Heart left ventricle (tissue), 13 donors: ENCODE measurements around the gene SLITRK4.

Experiments
- POLR2A ChIP-seq, 2 donors: fragments of 450-650 bp; IDR thresholded peaks; one replicate each; pipeline ENCODE4 v1.6.1; 2017; ENCODE audit warnings: antibody characterized with exemption in 2 of 2, mild to moderate bottlenecking in 2 of 2, moderate library complexity in 2 of 2
- TF ChIP-seq, protein P1 (sequence below), 12 donors: fragments of 200-600 bp; sonication (generic) in 4 of 12; IDR thresholded peaks; one replicate each; pipeline versions ENCODE4 v1.5.0 to v1.8.0; 2018 to 2022; ENCODE audit warnings: antibody characterized with exemption in 12 of 12, mild to moderate bottlenecking in 5 of 12
- donor health status: ischemic (EF 13 %, LVEDD 7.1; RV severe dilation, severe dysfunction).
- donor health status: DM: no; HTN: yes; CAD: no.
- donor health status: DM: no; HTN: no; CAD: no.
- donor health status: ischemic (EF 25% LVEDD 6.9; RV normal size, moderate dysfunction).
- donor health status: ischemic (EF 25% LVEDD 5.7; RV mildly dilated, moderate dysfunction).
- donor health status: ischemic (EF 35%, LVEDD 5.7; RV mildly dilated, moderate dysfunction).
- donor health status: nonischemic (EF 11% LVEDD 7.7; RV severe dilation, severe dysfunction).
- donor health status: DM: yes; HTN: yes; CAD: no.
- donor health status: PGD.
- donor health status: ischemic (EF 29% LVEDD 5.4; RV normal size, mild dysfunction).
- donor health status: nonischemic (EF 23%, LVEDD 6.1; RV moderate dilation, normal function).

DNA sequence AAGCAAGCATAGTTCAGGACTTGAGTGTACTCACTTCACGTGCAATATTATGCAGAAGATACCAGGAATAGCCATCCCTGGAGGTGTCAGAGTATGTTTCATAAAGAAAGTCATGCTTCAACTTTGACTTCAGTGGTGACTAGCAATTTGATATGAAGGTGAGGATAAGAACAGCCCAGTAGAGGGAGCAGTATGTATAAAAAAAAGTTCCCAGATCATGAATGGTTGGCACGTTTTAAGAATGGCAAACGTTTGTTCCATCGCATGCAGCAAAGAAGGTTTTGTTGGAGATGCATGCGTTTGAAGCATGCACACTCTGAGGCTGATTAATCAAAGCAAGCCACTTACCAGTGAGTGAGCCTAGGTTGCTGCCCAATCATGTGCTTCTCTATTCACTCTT, 33.5 kb upstream of the SLITRK4 start:
- TF ChIP-seq POLR2A (IDR thresholded peaks at IDR 0.05), result no peak
- TF ChIP-seq, protein P1, sequence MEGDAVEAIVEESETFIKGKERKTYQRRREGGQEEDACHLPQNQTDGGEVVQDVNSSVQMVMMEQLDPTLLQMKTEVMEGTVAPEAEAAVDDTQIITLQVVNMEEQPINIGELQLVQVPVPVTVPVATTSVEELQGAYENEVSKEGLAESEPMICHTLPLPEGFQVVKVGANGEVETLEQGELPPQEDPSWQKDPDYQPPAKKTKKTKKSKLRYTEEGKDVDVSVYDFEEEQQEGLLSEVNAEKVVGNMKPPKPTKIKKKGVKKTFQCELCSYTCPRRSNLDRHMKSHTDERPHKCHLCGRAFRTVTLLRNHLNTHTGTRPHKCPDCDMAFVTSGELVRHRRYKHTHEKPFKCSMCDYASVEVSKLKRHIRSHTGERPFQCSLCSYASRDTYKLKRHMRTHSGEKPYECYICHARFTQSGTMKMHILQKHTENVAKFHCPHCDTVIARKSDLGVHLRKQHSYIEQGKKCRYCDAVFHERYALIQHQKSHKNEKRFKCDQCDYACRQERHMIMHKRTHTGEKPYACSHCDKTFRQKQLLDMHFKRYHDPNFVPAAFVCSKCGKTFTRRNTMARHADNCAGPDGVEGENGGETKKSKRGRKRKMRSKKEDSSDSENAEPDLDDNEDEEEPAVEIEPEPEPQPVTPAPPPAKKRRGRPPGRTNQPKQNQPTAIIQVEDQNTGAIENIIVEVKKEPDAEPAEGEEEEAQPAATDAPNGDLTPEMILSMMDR (IDR thresholded peaks at IDR 0.05), result peak in 3 of 12 donors; percentile 8 to 13 (median 9)
